IMR-90 (cell line): ENCODE measurements around the gene IDS. TPM values are rescaled to one million over a fixed set of nuclear protein-coding genes. Genes with fewer than 3 reads are reported as not detected.

ENCODE experiments used
- ATAC-seq: fragments of 200-7000 bp; cut with Tn5 transposase; 2 replicates; pipeline ENCODE4 v1.9.1; 2020; ENCODE audit warnings: low read depth, mild to moderate bottlenecking, moderate library complexity
- BruUV-seq: library from RNA; stranded (reverse); fragments of 400-500 nt; replicated peaks from 2 replicates; lab custom pipeline; 2021; lab: Mats Ljungman, UMichigan
- CTCF ChIA-PET: fragments of 300-600 bp; formaldehyde crosslinking; extraction: SDS; loops from one replicate; lab custom pipeline; 2021; ENCODE audit warnings: antibody characterized with exemption; lab: Yijun Ruan, JAX
- POLR2A ChIA-PET: fragments of 300-600 bp; sonication (Branson Sonifier 250); formaldehyde crosslinking; loops from one replicate; lab custom pipeline; 2022; ENCODE audit warnings: antibody characterized with exemption; ENCODE audit not compliant: unreplicated experiment; lab: Charles Lee
- DNase-seq: peaks from one replicate; pipeline ENCODE4 v3.0.0; 2013
- H2AFZ ChIP-seq: replicated peaks from 2 replicates; pipeline ENCODE3; 2013; ENCODE audit warnings: low read length, mild to moderate bottlenecking; ENCODE audit not compliant: poor library complexity
- H2AK5ac ChIP-seq: 2 replicates; pipeline ENCODE4 v1.6.1; 2013; ENCODE audit warnings: low read depth, low read length, inconsistent platforms
- H2AK9ac ChIP-seq: replicated peaks from 2 replicates; pipeline ENCODE3; 2013; ENCODE audit warnings: mild to moderate bottlenecking, low read depth, low read length, moderate library complexity; ENCODE audit not compliant: poor library complexity
- H2BK120ac ChIP-seq: 2 replicates; pipeline ENCODE4 v1.6.1; 2013; ENCODE audit warnings: low read depth, low read length, inconsistent platforms
- H2BK15ac ChIP-seq: 3 replicates; pipeline ENCODE4 v1.6.1; 2013; ENCODE audit warnings: low read depth, low read length, inconsistent platforms
- H2BK20ac ChIP-seq: 2 replicates; pipeline ENCODE4 v1.6.1; 2013; ENCODE audit warnings: low read depth, mild to moderate bottlenecking, inconsistent platforms, low read length, moderate library complexity
- H2BK5ac ChIP-seq: 2 replicates; pipeline ENCODE4 v1.6.1; 2013; ENCODE audit warnings: mild to moderate bottlenecking, low read depth, low read length, inconsistent platforms; ENCODE audit not compliant: poor library complexity, severe bottlenecking
- H3K14ac ChIP-seq: replicated peaks from 2 replicates; pipeline ENCODE4 v1.6.1; 2013; ENCODE audit warnings: low read depth, low read length, inconsistent platforms
- H3K18ac ChIP-seq: 2 replicates; pipeline ENCODE4 v1.6.1; 2013; ENCODE audit warnings: low read depth, low read length, control low read depth
- H3K23ac ChIP-seq: 2 replicates; pipeline ENCODE4 v1.6.1; 2013; ENCODE audit warnings: low read depth, low read length, inconsistent platforms
- H3K27ac ChIP-seq: 2 replicates; pipeline ENCODE4 v1.5.1; 2013; ENCODE audit warnings: mild to moderate bottlenecking, control low read depth, low read length; ENCODE audit not compliant: insufficient read depth
- H3K27me3 ChIP-seq: 2 replicates; pipeline ENCODE4 v1.6.1; 2013; ENCODE audit warnings: low read length; ENCODE audit not compliant: control insufficient read depth, insufficient read depth
- H3K36me3 ChIP-seq: 2 replicates; pipeline ENCODE4 v1.6.1; 2013; ENCODE audit warnings: low read length, mixed read lengths; ENCODE audit not compliant: control insufficient read depth, insufficient read depth
- H3K4ac ChIP-seq: 2 replicates; pipeline ENCODE4 v1.6.1; 2013; ENCODE audit warnings: low read depth, low read length, inconsistent platforms
- H3K4me1 ChIP-seq: 2 replicates; pipeline ENCODE4 v1.6.1; 2013; ENCODE audit warnings: low read length, mixed read lengths; ENCODE audit not compliant: control insufficient read depth, insufficient read depth
- H3K4me2 ChIP-seq: 2 replicates; pipeline ENCODE4 v1.6.1; 2013; ENCODE audit warnings: low read depth, mild to moderate bottlenecking, control low read depth, low read length, moderate library complexity
- H3K4me3 ChIP-seq: 2 replicates; pipeline ENCODE4 v1.5.1; 2013; ENCODE audit warnings: low read depth, mild to moderate bottlenecking, control low read depth, low read length, moderate library complexity; ENCODE audit not compliant: insufficient read depth
- H3K56ac ChIP-seq: 2 replicates; pipeline ENCODE4 v1.6.1; 2013; ENCODE audit warnings: low read length, inconsistent platforms; ENCODE audit not compliant: insufficient read depth; ENCODE audit errors: extremely low read depth
- H3K79me1 ChIP-seq, 2 experiments: 2 replicates each; pipeline ENCODE4 v1.6.1; 2013; ENCODE audit warnings: low read length in 2 of 2, inconsistent platforms in 1 of 2, low read depth in 1 of 2
- H3K9ac ChIP-seq: 2 replicates; pipeline ENCODE4 v1.6.1; 2013; ENCODE audit warnings: low read depth, low read length, control low read depth
- H3K9me1 ChIP-seq: 2 replicates; pipeline ENCODE4 v1.6.1; 2013; ENCODE audit warnings: low read length, inconsistent platforms; ENCODE audit not compliant: insufficient read depth
- H3K9me3 ChIP-seq: 2 replicates; pipeline ENCODE4 v1.6.1; 2013; ENCODE audit warnings: low read length; ENCODE audit not compliant: control insufficient read depth, insufficient read depth
- H4K20me1 ChIP-seq: 2 replicates; pipeline ENCODE4 v1.6.1; 2013; ENCODE audit warnings: low read length, inconsistent platforms; ENCODE audit not compliant: insufficient read depth
- H4K5ac ChIP-seq: 2 replicates; pipeline ENCODE4 v1.6.1; 2013; ENCODE audit warnings: mild to moderate bottlenecking, low read depth, low read length, control low read depth
- H4K8ac ChIP-seq, 2 experiments: 2 replicates each; pipeline ENCODE4 v1.6.1; 2013; ENCODE audit warnings: low read depth in 2 of 2, low read length in 2 of 2, control low read depth in 1 of 2, inconsistent platforms in 1 of 2
- H4K91ac ChIP-seq: 2 replicates; pipeline ENCODE4 v1.6.1; 2013; ENCODE audit warnings: low read depth, low read length, inconsistent platforms; ENCODE audit not compliant: insufficient read depth
- MAFK ChIP-seq: IDR thresholded peaks from 2 replicates; pipeline ENCODE4 v1.6.1; 2012; ENCODE audit warnings: low read depth, low read length, improper control_type of control experiment
- POLR2A ChIP-seq: IDR thresholded peaks from 2 replicates; pipeline ENCODE4 v1.6.1; 2012; ENCODE audit warnings: mild to moderate bottlenecking, low read depth, low read length
- WGBS, 2 experiments: methylation state at CpG; one replicate each; pipeline versions ENCODE4 v1.1.5 to v1.1.7; 2013; ENCODE audit warnings: missing lambda C conversion rate in 2 of 2; ENCODE audit not compliant: insufficient read length in 1 of 2; ENCODE audit errors: extremely low coverage in 2 of 2; 5-methylcytosine and 5-hydroxymethylcytosine counted together
- dilution Hi-C: fragments of 300-500 bp; cut with HindIII; formaldehyde crosslinking; loops from one replicate; pipeline ENCODE4 v1.14.3; 2018; ENCODE audit warnings: low sequenced_read_pairs; ENCODE audit not compliant: unreplicated experiment
- in situ Hi-C: fragments of 300-500 bp; cut with MboI; formaldehyde crosslinking; loops from 3 replicates; pipeline ENCODE4 v1.14.3; 2019; ENCODE audit warnings: low sequenced_read_pairs, inconsistent platforms, mixed read lengths
- intact Hi-C: fragments of 100-400 bp; cut with micrococcal nuclease; formaldehyde crosslinking; loops from 2 replicates; pipeline ENCODE4 v1.10.0; 2022
- polyA plus RNA-seq, 3 experiments: library from polyadenylated mRNA; depleted of rRNA; stranded (reverse); fragments of >200 nt; gene quantifications; 2 replicates each; pipeline ENCODE4 v1.2.3, GENCODE V29; 2012; ENCODE audit warnings: low replicate concordance in 1 of 3
- total RNA-seq: library from RNA; depleted of rRNA; stranded (reverse); fragments of >200 nt; gene quantifications from 2 replicates; pipeline ENCODE4 v1.2.3, GENCODE V29; 2012

Gene IDS
- total and polyA plus RNA-seq, 2 of the 4 experiments (the other 2 are of a cell fraction): 26.3 to 56.9 TPM

DNA sequence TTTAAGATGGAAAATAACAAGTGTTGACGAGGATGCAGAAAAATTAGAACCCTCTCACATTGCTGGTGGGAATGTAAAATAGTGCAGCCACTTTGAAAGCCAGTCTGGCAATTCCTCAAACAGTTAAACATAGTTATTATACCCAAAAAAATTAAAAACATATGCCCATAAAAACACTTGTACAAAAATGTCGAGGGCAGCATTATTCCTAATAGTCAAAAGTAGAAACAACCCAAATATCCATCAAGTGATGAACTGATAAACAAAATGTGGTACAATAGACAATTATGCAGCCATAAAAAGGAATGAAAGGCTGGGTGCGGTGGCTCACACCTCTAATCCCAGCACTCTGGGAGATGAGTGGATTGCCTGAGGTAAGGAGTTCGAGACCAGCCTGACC, 6.3 kb downstream of the IDS start:
- no peak overlapping the region for H2AK9ac ChIP-seq
- H3K79me1 ChIP-seq: peaks cover 4 to 7% of the 10 kb centered on the region in 2 experiments; a peak in 1 of 4 replicates
- peaks cover 28% of the 10 kb centered on the region for H3K36me3 ChIP-seq
- in situ Hi-C loops (no loop called here), intact Hi-C loops (no loop called here), dilution Hi-C loops (no loop called here)
- POLR2A ChIA-PET: no interaction called here
- no peak overlapping the region for H2BK5ac ChIP-seq
- no peak overlapping the region for H2BK15ac ChIP-seq
- H3K9me1 ChIP-seq: peaks cover 4% of the 10 kb centered on the region; the same call in 1 of the 2 replicates
- H3K4me2 ChIP-seq: no peak overlapping the region
- H4K20me1 ChIP-seq: no peaks in the 10 kb centered on the region
- H3K27me3 ChIP-seq: no peaks in the 10 kb centered on the region
- H3K4ac ChIP-seq: no peak overlapping the region
- no peak overlapping the region for H4K8ac ChIP-seq
- no peak overlapping the region for H3K18ac ChIP-seq
- H3K4me3 ChIP-seq: no peak overlapping the region
- H4K91ac ChIP-seq: no peak overlapping the region
- H3K23ac ChIP-seq: no peak overlapping the region
- H3K14ac ChIP-seq: no peak overlapping the region
- H3K4me1 ChIP-seq: no peaks in the 10 kb centered on the region
- BruUV-seq: no TSS peak
- TF ChIP-seq MAFK (peak; percentile 77), POLR2A (no peak)
- WGBS, 2 experiments: no CpG with 5 or more reads among the region's 4 CpGs
- no peaks in the 10 kb centered on the region for H3K9me3 ChIP-seq
- no peak overlapping the region for H3K27ac ChIP-seq
- no peak overlapping the region for H2AFZ ChIP-seq
- no peak for ATAC-seq
- CTCF ChIA-PET: no interaction called here
- H4K5ac ChIP-seq: no peak overlapping the region
- H2BK20ac ChIP-seq: no peak overlapping the region
- H3K9ac ChIP-seq: no peak overlapping the region
- no peak overlapping the region for H2AK5ac ChIP-seq
- no peak overlapping the region for H3K56ac ChIP-seq
- no peak for DNase-seq
- H2BK120ac ChIP-seq: no peak overlapping the region
